Astrocyte (in vitro differentiated cells and primary cell): ENCODE results near the gene GSE1. TPM values are rescaled to one million over a fixed set of nuclear protein-coding genes. Genes with fewer than 3 reads are reported as not detected.

Experiments used
- DNase-seq: peaks from one replicate; pipeline ENCODE4 v3.0.0-alpha.2; 2010; ENCODE audit warnings: low read depth
- FAIRE-seq: peaks from 2 replicates; lab custom pipeline; 2011; peaks lifted over from hg19 to GRCh38; lab: Jason Lieb, UNC
- H2AFZ ChIP-seq: 2 replicates; pipeline ENCODE4 v1.6.0; 2012; ENCODE audit warnings: low read depth, low read length, inconsistent platforms
- H3K27ac ChIP-seq: 2 replicates; pipeline ENCODE4 v1.5.1; 2011; ENCODE audit warnings: low read depth, low read length, inconsistent platforms
- H3K27me3 ChIP-seq: 2 replicates; pipeline ENCODE4 v1.6.0; 2011; ENCODE audit warnings: low read length, inconsistent platforms; ENCODE audit not compliant: insufficient read depth
- H3K36me3 ChIP-seq: 2 replicates; pipeline ENCODE4 v1.5.1; 2011; ENCODE audit warnings: low read length, inconsistent platforms; ENCODE audit not compliant: insufficient read depth
- H3K4me1 ChIP-seq: 2 replicates; pipeline ENCODE4 v1.5.1; 2011; ENCODE audit warnings: low read length, inconsistent platforms; ENCODE audit not compliant: insufficient read depth
- H3K4me2 ChIP-seq: 2 replicates; pipeline ENCODE4 v1.6.0; 2012; ENCODE audit warnings: low read length, inconsistent platforms
- H3K4me3 ChIP-seq: 2 replicates; pipeline ENCODE4 v1.5.1; 2011; ENCODE audit warnings: low read depth, mild to moderate bottlenecking, low read length, inconsistent platforms; ENCODE audit not compliant: insufficient read depth
- H3K79me2 ChIP-seq: 2 replicates; pipeline ENCODE4 v1.6.0; 2012; ENCODE audit warnings: mild to moderate bottlenecking, low read length, inconsistent platforms; ENCODE audit not compliant: insufficient read depth
- H3K9ac ChIP-seq: 2 replicates; pipeline ENCODE4 v1.6.0; 2012; ENCODE audit warnings: mild to moderate bottlenecking, low read length, inconsistent platforms
- H3K9me3 ChIP-seq: 2 replicates; pipeline ENCODE4 v1.5.1; 2012; ENCODE audit warnings: low read depth, mild to moderate bottlenecking, low read length, inconsistent platforms; ENCODE audit not compliant: insufficient read depth
- H4K20me1 ChIP-seq: 2 replicates; pipeline ENCODE4 v1.6.0; 2012; ENCODE audit warnings: low read length, inconsistent platforms; ENCODE audit not compliant: insufficient read depth
- H3K27ac Mint-ChIP-seq: one replicate; pipeline ENCODE4 v1.8.0; 2021; ENCODE audit warnings: mild to moderate bottlenecking, mixed read lengths; ENCODE audit not compliant: unreplicated experiment
- H3K27me3 Mint-ChIP-seq: one replicate; pipeline ENCODE4 v1.8.0; 2021; ENCODE audit warnings: low read depth, mixed read lengths; ENCODE audit not compliant: unreplicated experiment
- H3K36me3 Mint-ChIP-seq: one replicate; pipeline ENCODE4 v1.8.0; 2021; ENCODE audit warnings: low read depth, mixed read lengths; ENCODE audit not compliant: unreplicated experiment
- H3K4me1 Mint-ChIP-seq: one replicate; pipeline ENCODE4 v1.8.0; 2021; ENCODE audit warnings: low read depth, mixed read lengths; ENCODE audit not compliant: unreplicated experiment
- H3K4me3 Mint-ChIP-seq: one replicate; pipeline ENCODE4 v1.8.0; 2021; ENCODE audit warnings: mild to moderate bottlenecking, moderate library complexity, mixed read lengths; ENCODE audit not compliant: unreplicated experiment
- H3K9me3 Mint-ChIP-seq: one replicate; pipeline ENCODE4 v1.8.0; 2021; ENCODE audit warnings: mild to moderate bottlenecking, mixed read lengths; ENCODE audit not compliant: unreplicated experiment
- EZH2 ChIP-seq: IDR thresholded peaks from 2 replicates; pipeline ENCODE4 v1.6.1; 2012; ENCODE audit warnings: mild to moderate bottlenecking, low read length, inconsistent platforms; ENCODE audit not compliant: insufficient read depth
- total RNA-seq: library from RNA; stranded (reverse); gene quantifications from 2 replicates; pipeline ENCODE4 v1.2.1, GENCODE V29; 2021
- TF ChIP-seq, protein P1 (sequence below): IDR thresholded peaks from 2 replicates; pipeline ENCODE4 v1.5.1; 2011; ENCODE audit warnings: low read depth, mild to moderate bottlenecking, inconsistent platforms, low read length, moderate library complexity; ENCODE audit not compliant: insufficient read depth

The GSE1 gene
- total RNA-seq, 1 donor from 2014 or later = 35.0 TPM

DNA sequence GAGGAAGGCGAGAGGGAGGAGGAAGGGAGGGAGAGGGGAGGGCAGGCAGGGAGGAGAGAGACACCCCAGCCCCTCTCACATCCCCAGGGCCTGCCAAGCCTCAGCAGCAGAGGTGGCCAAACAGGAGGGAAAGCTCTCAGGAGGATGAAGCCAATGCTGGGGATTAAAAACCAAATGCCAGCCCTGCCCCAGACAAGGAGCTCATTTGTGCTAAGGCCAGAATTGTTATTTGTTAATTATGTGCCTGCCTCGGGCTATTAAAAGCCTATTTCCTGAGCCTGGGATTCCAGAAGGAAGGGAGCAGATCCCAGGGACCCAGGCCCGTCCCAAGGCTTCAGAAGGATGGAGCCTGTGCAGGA, 103.5 kb downstream of the GSE1 start:
- Histone ChIP-seq H3K4me2 (no peak overlapping the region), H3K36me3 (no peaks in the 10 kb centered on the region), H3K27me3 (no peaks in the 10 kb centered on the region), H3K9me3 (peaks cover 7% of the 10 kb centered on the region), H3K4me3 (no peak overlapping the region), H3K9ac (no peak overlapping the region), H3K27ac (no peak overlapping the region), H3K79me2 (no peaks in the 10 kb centered on the region), H4K20me1 (peaks cover 28% of the 10 kb centered on the region), H2AFZ (peak overlapping the region; percentile 50), H3K4me1 (peaks cover 13% of the 10 kb centered on the region)
- peaks cover 11% of the 10 kb centered on the region for H3K27me3 Mint-ChIP-seq
- no peak for TF ChIP-seq EZH2
- TF ChIP-seq, protein P1, sequence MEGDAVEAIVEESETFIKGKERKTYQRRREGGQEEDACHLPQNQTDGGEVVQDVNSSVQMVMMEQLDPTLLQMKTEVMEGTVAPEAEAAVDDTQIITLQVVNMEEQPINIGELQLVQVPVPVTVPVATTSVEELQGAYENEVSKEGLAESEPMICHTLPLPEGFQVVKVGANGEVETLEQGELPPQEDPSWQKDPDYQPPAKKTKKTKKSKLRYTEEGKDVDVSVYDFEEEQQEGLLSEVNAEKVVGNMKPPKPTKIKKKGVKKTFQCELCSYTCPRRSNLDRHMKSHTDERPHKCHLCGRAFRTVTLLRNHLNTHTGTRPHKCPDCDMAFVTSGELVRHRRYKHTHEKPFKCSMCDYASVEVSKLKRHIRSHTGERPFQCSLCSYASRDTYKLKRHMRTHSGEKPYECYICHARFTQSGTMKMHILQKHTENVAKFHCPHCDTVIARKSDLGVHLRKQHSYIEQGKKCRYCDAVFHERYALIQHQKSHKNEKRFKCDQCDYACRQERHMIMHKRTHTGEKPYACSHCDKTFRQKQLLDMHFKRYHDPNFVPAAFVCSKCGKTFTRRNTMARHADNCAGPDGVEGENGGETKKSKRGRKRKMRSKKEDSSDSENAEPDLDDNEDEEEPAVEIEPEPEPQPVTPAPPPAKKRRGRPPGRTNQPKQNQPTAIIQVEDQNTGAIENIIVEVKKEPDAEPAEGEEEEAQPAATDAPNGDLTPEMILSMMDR = no peak
- H3K9me3 Mint-ChIP-seq = peaks cover 6% of the 10 kb centered on the region
- no peak overlapping the region for H3K4me3 Mint-ChIP-seq
- FAIRE-seq = no peak
- no peak overlapping the region for H3K27ac Mint-ChIP-seq
- no peak for DNase-seq
- peaks cover 3% of the 10 kb centered on the region for H3K36me3 Mint-ChIP-seq
- peaks cover 7% of the 10 kb centered on the region for H3K4me1 Mint-ChIP-seq

DNA sequence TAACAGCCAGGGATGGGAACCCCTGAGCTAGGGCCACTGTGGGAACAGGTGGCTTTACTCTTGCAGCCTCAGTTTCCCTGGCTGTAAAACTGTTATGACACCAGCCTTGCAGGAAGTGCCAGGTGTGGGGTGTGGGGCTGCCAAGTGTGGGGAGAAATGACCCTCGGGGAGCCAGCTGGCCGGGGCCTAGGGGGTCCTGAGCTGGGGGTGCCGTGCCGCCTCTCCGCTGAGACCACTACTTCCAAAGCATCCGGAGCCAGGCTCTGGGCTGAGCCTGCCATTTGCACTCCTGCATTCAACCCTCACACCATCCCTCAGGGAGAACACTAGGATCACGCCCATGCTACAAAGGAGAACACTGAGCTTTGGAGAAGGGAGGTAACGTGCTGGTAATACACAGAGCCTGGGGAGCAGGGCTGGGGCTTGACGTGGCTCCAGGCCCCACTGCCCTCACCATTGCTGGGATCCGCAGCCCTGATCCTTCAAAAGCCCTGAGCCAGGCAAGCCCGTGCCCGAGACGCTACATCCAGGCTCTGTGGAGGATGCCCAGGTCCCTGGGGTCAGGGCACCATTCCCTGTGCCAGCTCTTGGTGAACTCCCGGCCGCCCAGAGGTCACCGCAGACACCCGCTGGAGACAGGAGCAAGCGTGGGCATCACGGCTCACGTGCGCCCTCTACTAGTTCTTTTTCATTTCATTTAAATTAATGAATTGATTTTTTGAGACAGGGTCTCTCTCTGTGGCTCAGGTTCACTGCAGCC, 104.5 kb downstream of the GSE1 start:
- Histone ChIP-seq H3K4me2 (no peak overlapping the region), H3K9ac (no peak overlapping the region), H3K27me3 (no peaks in the 10 kb centered on the region), H4K20me1 (peaks cover 28% of the 10 kb centered on the region), H3K36me3 (no peaks in the 10 kb centered on the region), H3K4me1 (peaks cover 13% of the 10 kb centered on the region), H3K9me3 (no peaks in the 10 kb centered on the region), H2AFZ (peak overlapping the region; percentile 28), H3K27ac (no peak overlapping the region), H3K4me3 (no peak overlapping the region), H3K79me2 (no peaks in the 10 kb centered on the region)
- Mint-ChIP-seq H3K4me3 (no peak overlapping the region), H3K36me3 (peaks cover 3% of the 10 kb centered on the region), H3K4me1 (peaks cover 7% of the 10 kb centered on the region), H3K9me3 (no peaks in the 10 kb centered on the region), H3K27ac (peak overlapping the region; percentile 53), H3K27me3 (peaks cover 11% of the 10 kb centered on the region)
- no peak for TF ChIP-seq EZH2
- TF ChIP-seq, protein P1 = peak; percentile 58
- FAIRE-seq = no peak
- no peak for DNase-seq

DNA sequence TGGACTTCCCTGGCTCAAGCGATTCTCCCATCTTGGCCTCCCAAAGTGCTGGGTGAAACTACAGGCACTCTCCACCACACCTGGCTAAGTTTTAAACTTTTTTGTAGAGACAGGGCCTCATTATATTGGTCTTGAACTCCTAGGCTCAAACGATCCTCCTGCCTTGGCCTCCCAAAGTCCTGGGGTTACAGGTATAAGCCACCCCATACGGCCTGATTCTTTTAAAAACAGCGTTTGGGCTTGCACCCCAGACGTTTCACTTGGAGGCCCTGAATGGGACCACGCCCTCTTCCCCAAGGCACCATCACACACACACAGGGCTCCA, 105.0 kb downstream of the GSE1 start:
- no peaks in the 10 kb centered on the region for H3K27me3 ChIP-seq
- no peaks in the 10 kb centered on the region for H3K79me2 ChIP-seq
- no peak overlapping the region for H3K27ac ChIP-seq
- Mint-ChIP-seq H3K27me3 (peaks cover 11% of the 10 kb centered on the region), H3K36me3 (no peaks in the 10 kb centered on the region), H3K4me1 (peaks cover 7% of the 10 kb centered on the region), H3K9me3 (no peaks in the 10 kb centered on the region), H3K27ac (peak overlapping the region; percentile 53), H3K4me3 (no peak overlapping the region)
- H3K4me1 ChIP-seq = peaks cover 13% of the 10 kb centered on the region
- no peak overlapping the region for H3K4me3 ChIP-seq
- DNase-seq (no peak), FAIRE-seq (no peak)
- H4K20me1 ChIP-seq = peaks cover 28% of the 10 kb centered on the region
- H3K36me3 ChIP-seq = no peaks in the 10 kb centered on the region
- H3K4me2 ChIP-seq = no peak overlapping the region
- H2AFZ ChIP-seq = no peak overlapping the region
- TF ChIP-seq, protein P1 = no peak
- TF ChIP-seq EZH2 = no peak
- H3K9ac ChIP-seq = no peak overlapping the region
- no peaks in the 10 kb centered on the region for H3K9me3 ChIP-seq
